Urinary bladder (tissue), 4 donors: ENCODE data around the gene RPS6KA2. TPM values are rescaled to one million over a fixed set of nuclear protein-coding genes. Genes with fewer than 3 reads are reported as not detected.

Experiments
- DNase-seq: peaks from one replicate; pipeline ENCODE4 v3.0.0-alpha.2; 2015; ENCODE audit errors: extremely low spot score
- H3K27ac ChIP-seq: one replicate; pipeline ENCODE4 v1.5.1; 2013; ENCODE audit warnings: low read depth, mild to moderate bottlenecking, moderate library complexity
- H3K36me3 ChIP-seq: one replicate; pipeline ENCODE4 v1.6.1; 2013; ENCODE audit warnings: mild to moderate bottlenecking, moderate library complexity; ENCODE audit not compliant: insufficient read depth
- H3K4me1 ChIP-seq: one replicate; pipeline ENCODE4 v1.6.1; 2013; ENCODE audit warnings: mild to moderate bottlenecking, moderate library complexity; ENCODE audit not compliant: insufficient read depth
- H3K4me3 ChIP-seq: one replicate; pipeline ENCODE4 v1.5.1; 2013; ENCODE audit warnings: low read depth, low read length
- WGBS: extraction: QIAGEN DNeasy Blood & Tissue Kit; methylation state at CpG from one replicate; pipeline ENCODE4 v1.1.7; 2013; 5-methylcytosine and 5-hydroxymethylcytosine counted together
- polyA plus RNA-seq: library from polyadenylated mRNA; stranded (reverse); fragments of 200-250 nt; gene quantifications from one replicate; pipeline ENCODE4 v1.2.3, GENCODE V29; 2013
- total RNA-seq: library from RNA; depleted of rRNA; stranded (reverse); fragments of >200 nt; gene quantifications from one replicate; pipeline ENCODE4 v1.2.3, GENCODE V29; 2014
- donor health status: healthy with polysubstance abuse.
- donor health status: healthy.

Gene RPS6KA2
- total and polyA plus RNA-seq, 2 donors, result 34.7 to 67.0 TPM

DNA sequence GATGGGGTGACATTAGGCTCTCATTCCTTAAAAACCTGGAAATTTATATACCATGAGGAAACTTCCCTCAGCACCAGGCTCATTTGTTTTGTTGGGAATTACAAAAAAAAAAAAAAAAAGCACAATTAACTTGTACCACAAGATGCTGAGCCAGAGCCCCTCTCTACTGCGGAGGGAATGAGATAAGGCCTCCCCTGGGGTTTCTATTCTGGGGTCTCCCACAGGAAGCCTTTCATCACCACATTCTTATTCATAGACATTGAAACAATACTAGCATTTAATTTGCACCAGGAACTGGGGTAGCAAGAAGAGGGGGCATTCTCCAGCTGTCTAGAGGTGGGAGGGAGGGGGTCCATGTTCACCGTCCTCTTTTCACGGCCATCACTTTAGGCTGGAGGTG lies 23.0 kb upstream of the RPS6KA2 start:
- DNase-seq, result no peak
- Histone ChIP-seq H3K4me3 (no peak overlapping the region), H3K4me1 (no peaks in the 10 kb centered on the region), H3K36me3 (no peaks in the 10 kb centered on the region), H3K27ac (no peak overlapping the region)
- WGBS, result 87% methylated on average over 3 of the region's 3 CpGs

DNA sequence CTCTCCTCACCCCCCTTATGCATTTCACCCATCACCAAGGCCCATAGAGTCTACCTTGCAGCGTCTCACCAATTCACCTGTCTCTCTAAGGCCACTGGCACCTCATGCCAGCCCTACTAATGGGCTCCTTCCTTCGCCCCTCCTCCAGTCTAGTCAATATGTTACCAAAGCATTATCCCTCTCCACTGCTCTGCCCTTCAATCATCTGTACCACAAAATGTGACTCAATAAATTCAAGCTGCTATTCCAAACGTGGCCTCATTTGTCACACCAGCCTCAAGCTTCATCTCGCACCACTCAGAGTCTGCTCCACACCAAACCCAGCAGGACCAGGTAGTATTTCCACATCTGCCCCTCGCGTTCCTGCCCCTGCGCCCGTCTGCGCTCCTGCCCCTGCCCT lies 21.8 kb upstream of the RPS6KA2 start:
- Histone ChIP-seq H3K4me3 (no peak overlapping the region), H3K4me1 (no peaks in the 10 kb centered on the region), H3K27ac (no peak overlapping the region), H3K36me3 (no peaks in the 10 kb centered on the region)
- WGBS, result 91% methylated on average over 9 of the region's 9 CpGs
- DNase-seq, result no peak

DNA sequence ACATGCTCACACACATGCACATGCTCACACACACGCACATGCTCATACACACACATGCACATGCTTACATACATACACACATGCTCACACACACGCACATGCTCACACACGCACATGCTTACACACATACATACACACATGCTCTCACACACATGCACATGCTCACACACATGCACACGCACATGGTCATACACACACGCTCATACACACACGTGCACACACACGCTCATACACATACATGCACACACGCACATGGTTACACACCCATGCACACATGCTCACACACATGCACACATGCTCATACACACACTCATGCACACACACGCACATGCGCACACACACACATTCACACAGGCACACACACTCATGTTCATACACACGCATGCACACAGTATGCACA lies 20.8 kb upstream of the RPS6KA2 start:
- no peaks in the 10 kb centered on the region for H3K36me3 ChIP-seq
- H3K4me1 ChIP-seq, result no peaks in the 10 kb centered on the region
- no peak for DNase-seq
- WGBS, result 97% methylated on average over 11 of the region's 11 CpGs
- H3K27ac ChIP-seq, result no peak overlapping the region
- no peak overlapping the region for H3K4me3 ChIP-seq

DNA sequence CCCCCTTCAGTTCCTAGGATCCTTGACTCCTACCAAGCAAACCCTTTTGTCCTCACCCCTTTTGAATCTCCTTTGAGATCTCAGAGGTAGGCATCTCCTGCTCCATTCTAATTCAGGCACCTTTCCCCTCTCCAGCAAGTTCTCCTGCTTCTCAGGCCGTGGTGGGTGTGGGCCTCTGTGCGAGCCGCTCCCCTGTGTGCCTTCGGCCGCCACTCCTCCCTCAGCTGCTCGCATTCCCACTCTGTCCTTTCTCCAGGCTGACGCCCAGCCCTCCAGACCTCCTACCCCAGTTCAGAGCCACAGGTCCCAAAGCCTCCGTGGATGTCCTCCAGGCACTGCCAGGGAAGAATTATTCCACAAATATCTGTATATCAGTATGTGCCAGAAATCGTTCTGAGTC lies 19.7 kb upstream of the RPS6KA2 start:
- H3K4me3 ChIP-seq, result no peak overlapping the region
- no peaks in the 10 kb centered on the region for H3K4me1 ChIP-seq
- H3K36me3 ChIP-seq, result no peaks in the 10 kb centered on the region
- H3K27ac ChIP-seq, result no peak overlapping the region
- WGBS, result 83% methylated on average over 9 of the region's 9 CpGs
- DNase-seq, result no peak

DNA sequence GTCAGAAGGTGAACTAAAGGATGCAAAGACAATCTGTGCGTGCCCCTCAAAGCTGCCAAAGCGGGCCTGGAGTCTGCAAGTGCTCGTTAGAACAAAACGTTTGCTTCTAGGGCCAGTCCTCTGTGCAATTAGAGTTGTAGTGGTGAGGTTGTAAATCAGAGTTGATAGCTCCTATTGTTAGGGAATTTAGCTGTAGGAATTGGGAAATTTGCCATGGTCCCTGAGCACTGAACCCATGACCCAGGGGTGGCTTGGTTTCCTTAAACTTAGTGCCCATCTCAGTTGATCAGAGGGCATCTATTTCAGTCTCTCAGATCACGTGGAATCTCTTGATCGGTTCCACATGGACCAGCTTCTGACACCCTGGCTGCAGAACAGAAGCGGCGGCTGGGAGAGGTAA lies 18.8 kb upstream of the RPS6KA2 start:
- no peak for DNase-seq
- no peaks in the 10 kb centered on the region for H3K36me3 ChIP-seq
- no peak overlapping the region for H3K27ac ChIP-seq
- WGBS, result 87% methylated on average over 8 of the region's 8 CpGs
- H3K4me3 ChIP-seq, result no peak overlapping the region
- H3K4me1 ChIP-seq, result no peaks in the 10 kb centered on the region

DNA sequence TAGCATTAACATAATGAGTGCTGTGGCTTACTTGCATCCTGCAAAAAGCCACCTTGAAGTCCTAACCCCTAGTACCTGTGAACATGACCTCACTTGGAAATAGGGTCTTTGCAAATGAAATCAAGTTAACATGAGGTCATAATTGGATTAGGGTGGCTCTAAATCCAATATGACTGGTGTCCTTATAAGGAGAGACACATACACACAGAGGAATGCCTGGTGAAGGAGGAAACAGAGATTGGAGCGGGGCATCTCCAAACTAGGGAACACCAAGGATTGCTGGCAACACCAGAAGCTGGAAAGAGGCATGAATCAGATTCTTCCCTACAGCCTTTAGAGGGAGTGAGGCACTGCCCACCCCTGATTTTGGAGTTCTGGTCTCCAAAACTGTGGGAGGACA lies 17.6 kb upstream of the RPS6KA2 start:
- Histone ChIP-seq H3K27ac (no peak overlapping the region), H3K36me3 (no peaks in the 10 kb centered on the region), H3K4me1 (no peaks in the 10 kb centered on the region), H3K4me3 (no peak overlapping the region)
- WGBS, result 94% methylated on average over 1 of the region's 1 CpG
- no peak for DNase-seq

DNA sequence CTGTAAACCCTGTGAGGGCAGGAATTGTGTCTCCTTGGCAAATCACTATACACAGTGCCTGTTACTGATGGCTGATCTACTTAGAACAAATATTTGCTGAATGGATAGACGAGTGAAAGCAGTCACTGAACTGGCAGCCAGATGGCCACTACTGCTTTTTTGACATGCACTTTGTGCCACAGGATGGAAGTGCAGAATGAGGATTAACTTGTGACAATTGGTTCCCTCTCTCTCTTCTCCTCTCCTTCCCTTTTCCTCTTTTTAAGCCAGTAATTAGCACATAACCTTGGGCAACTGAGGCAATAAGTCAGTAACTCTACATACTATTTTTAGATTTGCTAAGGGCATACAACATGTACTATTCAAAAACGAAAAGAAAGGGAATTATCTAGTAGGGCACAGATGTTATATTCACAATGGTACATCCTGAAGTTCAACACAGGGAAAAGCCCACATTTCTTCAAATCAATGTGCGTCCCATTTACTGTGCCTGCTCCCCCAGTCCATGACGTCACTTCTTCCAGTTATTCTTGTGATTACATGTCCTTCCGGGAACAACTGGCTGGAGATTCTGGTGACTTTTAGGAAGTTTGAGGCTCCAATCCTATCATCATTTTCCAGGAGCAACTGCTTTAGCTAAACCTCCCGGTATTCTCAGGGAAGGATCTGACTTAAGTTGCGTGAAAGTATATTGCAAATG lies 17.0 kb upstream of the RPS6KA2 start:
- Histone ChIP-seq H3K27ac (no peak overlapping the region), H3K4me1 (no peaks in the 10 kb centered on the region), H3K4me3 (no peak overlapping the region), H3K36me3 (no peaks in the 10 kb centered on the region)
- no peak for DNase-seq
- WGBS, result 88% methylated on average over 7 of the region's 7 CpGs

DNA sequence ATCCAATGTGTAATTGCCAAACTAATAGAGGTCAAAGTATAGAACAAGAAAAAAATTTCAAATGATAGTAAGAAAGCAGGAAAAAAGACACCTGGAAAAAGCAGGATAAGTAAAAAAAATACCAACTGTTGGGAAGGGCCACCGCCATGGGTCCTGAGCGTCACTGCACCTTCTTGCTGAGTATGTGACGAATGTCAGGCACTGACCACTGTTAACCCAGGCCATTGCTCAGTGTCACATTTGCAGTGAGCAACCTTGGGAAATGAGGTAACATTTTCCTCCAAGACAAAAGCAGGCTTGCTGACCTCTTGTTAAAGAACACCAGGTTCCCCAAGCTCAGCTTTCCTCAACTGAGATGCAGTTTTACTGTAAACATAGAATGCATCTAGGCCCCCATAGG lies 15.6 kb upstream of the RPS6KA2 start:
- 95% methylated on average over 3 of the region's 3 CpGs for WGBS
- no peak for DNase-seq
- Histone ChIP-seq H3K27ac (no peak overlapping the region), H3K4me3 (no peak overlapping the region), H3K36me3 (no peaks in the 10 kb centered on the region), H3K4me1 (no peaks in the 10 kb centered on the region)

DNA sequence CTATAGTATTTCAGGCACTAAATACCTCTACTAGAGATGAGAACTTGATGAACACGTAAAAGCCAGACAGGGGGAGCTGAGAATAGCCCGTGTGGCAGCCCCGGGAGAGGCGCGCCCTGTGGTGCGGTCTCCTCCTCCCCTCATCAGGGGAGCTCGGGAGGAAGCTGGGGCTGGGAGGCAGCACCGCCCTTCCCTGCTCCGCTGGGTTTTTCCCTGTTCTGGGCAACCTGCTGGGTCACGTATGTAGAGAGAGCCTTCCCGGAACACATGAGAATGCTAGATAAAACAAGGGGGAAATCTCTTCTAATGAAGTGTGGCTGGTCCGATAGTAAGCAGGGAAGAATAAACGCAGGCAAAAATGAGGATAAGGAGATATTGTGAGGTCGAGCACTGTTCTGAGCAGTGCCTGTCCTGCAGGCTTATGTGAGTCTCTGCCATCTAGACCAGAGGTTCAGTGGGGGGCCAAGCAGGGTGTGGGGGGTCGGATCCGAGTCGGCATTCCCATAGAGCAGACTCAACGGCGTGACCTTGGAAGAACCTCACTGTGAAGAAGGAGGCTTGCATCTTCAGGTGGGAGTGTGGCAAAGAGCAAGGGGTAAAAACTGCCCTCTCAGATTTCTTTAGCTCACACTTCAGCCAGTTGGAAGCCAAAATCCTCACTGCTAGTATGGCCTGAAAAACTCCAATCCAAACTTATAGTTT lies 13.4 kb upstream of the RPS6KA2 start:
- H3K4me3 ChIP-seq, result no peak overlapping the region
- H3K27ac ChIP-seq, result no peak overlapping the region
- no peaks in the 10 kb centered on the region for H3K36me3 ChIP-seq
- no peak for DNase-seq
- no peaks in the 10 kb centered on the region for H3K4me1 ChIP-seq
- WGBS, result 31% methylated on average over 19 of the region's 19 CpGs

DNA sequence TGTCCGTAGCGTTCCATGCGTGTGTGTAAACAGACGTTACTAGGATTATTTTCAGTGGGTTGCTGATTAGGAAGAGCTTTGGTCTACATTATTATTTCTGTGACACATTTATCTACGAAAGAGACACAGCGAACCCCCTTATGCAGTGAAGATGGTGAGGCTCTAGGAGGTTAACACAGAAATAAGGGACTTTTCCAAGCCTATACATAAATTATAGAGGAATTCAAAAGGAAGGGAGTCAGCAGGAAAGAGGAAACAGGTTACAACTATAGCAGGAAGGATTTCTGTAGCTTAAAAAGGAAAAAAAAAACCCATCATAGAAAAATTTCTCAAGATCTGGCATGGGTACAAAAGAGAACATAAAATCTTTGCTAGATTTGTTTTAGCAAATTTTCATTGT lies 12.9 kb upstream of the RPS6KA2 start:
- Histone ChIP-seq H3K4me3 (no peak overlapping the region), H3K36me3 (no peaks in the 10 kb centered on the region), H3K27ac (no peak overlapping the region), H3K4me1 (no peaks in the 10 kb centered on the region)
- no peak for DNase-seq
- WGBS, result 79% methylated on average over 6 of the region's 6 CpGs

DNA sequence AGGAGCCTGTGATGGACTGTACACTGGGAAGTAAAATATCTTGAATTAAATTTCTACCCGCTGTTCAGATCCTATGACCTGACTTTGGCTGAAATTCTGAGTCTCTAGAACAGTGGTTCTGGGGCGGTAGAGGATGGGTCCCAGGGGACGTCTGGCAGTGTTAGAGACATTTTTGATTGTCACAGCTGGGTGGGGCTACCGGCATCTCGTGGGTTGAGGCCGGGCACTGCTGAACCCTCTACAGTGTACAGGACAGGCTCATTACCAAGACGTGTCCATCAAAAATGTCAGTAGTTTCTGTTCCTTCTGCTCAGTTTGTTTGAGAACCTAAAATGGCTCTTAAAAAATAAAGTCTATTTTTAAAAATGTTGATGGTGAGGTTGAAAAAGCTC lies 11.5 kb upstream of the RPS6KA2 start:
- WGBS, result 89% methylated on average over 7 of the region's 7 CpGs
- H3K4me3 ChIP-seq, result no peak overlapping the region

DNA sequence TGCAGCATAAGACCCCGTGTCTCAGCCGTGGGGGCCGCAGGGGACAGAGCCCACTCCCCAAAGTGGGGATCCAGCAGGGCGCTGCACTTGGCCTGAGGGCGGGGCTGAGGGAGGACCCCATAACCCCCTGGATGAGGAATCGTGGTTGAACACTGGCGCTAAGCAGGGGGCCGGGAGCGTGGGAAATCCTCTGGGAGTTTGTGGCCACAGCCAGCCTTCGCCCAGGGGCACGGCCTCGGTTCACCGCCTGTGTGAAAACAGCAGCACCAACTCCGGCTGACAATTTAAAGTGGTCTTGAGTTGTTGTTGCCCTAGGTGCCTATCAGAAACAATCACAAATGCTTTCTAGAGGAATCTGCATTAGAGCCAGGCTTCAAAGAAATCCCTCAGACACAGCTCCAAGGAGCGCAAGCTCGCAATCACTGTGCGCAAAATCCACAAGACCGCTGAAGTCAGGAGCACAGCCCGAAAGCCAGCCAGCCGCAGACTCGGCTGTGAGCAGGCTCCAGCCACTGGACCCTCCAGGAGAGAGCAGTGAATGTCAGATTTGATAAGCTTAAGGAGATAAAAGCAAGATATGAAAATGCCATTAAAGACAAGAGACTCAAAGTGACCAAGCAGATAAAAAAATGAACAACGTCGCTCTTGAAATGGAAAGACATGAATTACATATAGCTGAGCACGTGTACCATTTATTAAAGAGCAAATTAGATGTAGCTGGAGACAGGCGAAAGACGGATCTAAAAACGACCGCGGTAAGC lies 10.9 kb upstream of the RPS6KA2 start:
- no peak overlapping the region for H3K27ac ChIP-seq
- DNase-seq, result no peak
- 92% methylated on average over 29 of the region's 29 CpGs for WGBS

More for the DNA sequence above, 11.5 kb upstream of the RPS6KA2 start:
- H3K27ac ChIP-seq, result no peak overlapping the region
- DNase-seq, result no peak
- no peaks in the 10 kb centered on the region for H3K4me1 ChIP-seq
- H3K36me3 ChIP-seq, result no peaks in the 10 kb centered on the region

DNA sequence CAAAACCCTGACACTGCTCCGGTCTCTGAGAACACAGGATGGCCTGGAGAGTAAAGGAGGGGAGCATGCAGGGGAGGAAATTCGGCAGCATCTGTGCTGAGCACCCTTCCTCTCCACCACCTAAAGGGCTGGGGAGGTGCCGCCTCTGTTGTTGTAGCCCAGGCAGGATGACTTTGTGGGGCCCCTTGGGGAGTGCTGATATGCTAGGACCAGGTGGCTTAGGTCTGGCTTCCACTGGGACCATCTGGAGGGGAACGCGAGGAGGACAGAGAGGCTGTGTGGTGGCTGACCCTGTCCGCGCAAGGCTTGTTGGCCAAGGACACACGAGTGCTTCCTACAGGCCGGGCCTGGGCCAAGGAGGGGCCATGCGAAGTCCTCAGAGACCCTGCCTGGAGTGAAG lies 9.9 kb upstream of the RPS6KA2 start:
- WGBS, result 77% methylated on average over 10 of the region's 10 CpGs
- Histone ChIP-seq H3K36me3 (no peaks in the 10 kb centered on the region), H3K4me3 (no peak overlapping the region), H3K27ac (no peak overlapping the region), H3K4me1 (no peaks in the 10 kb centered on the region)
- DNase-seq, result no peak

More for the DNA sequence above, 10.9 kb upstream of the RPS6KA2 start:
- Histone ChIP-seq H3K36me3 (no peaks in the 10 kb centered on the region), H3K4me3 (no peak overlapping the region), H3K4me1 (no peaks in the 10 kb centered on the region)
